BE2C (cell line): ENCODE results near the gene KRTAP5-9.
"Not testable (repeated sequence)": the region's sequence is repeated elsewhere in the genome, so short reads cannot be mapped to it uniquely, and the experiment has no call there.

ENCODE experiments used
- DNase-seq: peaks from one replicate; pipeline ENCODE4 v3.0.0-alpha.2; 2020
- H3K27me3 ChIP-seq: fragments of 250-450 bp; sonication (Bioruptor Pico); 2 replicates; pipeline ENCODE4 v1.5.1; 2020; ENCODE audit warnings: mild to moderate bottlenecking
- H3K36me3 ChIP-seq: fragments of 250-450 bp; sonication (Bioruptor Pico); 2 replicates; pipeline ENCODE4 v1.5.1; 2020; ENCODE audit warnings: mild to moderate bottlenecking
- H3K4me1 ChIP-seq: fragments of 250-450 bp; sonication (Bioruptor Pico); 2 replicates; pipeline ENCODE4 v1.5.1; 2020
- H3K4me3 ChIP-seq: 2 replicates; pipeline ENCODE4 v1.5.1; 2011; ENCODE audit warnings: low read depth, low read length
- H3K9me3 ChIP-seq: fragments of 250-450 bp; sonication (Bioruptor Pico); 2 replicates; pipeline ENCODE4 v1.5.1; 2020
- TF ChIP-seq, protein P1 (sequence below): IDR thresholded peaks from 2 replicates; pipeline ENCODE4 v1.5.1; 2012; ENCODE audit warnings: mild to moderate bottlenecking, low read depth, low read length

The KRTAP5-9 gene

DNA sequence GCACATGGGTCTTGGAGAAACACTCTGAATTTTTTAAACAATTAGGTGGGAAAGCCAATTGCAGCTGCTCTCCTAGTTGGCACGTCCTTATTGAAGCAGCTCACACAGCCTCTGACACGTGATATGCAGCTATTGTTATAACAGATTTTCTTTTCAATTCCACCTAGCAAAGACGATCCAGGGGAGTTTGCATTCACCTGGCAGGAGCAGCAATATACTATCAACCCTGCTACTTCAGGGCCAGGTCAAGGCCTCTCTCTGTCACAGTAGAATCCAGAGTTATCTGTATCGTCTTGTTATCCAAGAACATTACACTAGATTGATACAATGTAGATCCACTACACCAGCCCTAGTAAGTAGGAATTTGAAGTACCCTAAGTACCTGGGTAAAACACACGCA is 26.2 kb downstream of the KRTAP5-9 start:
- Histone ChIP-seq H3K36me3 (no peaks in the 10 kb centered on the region), H3K27me3 (no peaks in the 10 kb centered on the region; the same call in 1 of the 2 replicates), H3K4me1 (no peaks in the 10 kb centered on the region), H3K9me3 (no peaks in the 10 kb centered on the region), H3K4me3 (no peak overlapping the region)
- TF ChIP-seq, protein P1, sequence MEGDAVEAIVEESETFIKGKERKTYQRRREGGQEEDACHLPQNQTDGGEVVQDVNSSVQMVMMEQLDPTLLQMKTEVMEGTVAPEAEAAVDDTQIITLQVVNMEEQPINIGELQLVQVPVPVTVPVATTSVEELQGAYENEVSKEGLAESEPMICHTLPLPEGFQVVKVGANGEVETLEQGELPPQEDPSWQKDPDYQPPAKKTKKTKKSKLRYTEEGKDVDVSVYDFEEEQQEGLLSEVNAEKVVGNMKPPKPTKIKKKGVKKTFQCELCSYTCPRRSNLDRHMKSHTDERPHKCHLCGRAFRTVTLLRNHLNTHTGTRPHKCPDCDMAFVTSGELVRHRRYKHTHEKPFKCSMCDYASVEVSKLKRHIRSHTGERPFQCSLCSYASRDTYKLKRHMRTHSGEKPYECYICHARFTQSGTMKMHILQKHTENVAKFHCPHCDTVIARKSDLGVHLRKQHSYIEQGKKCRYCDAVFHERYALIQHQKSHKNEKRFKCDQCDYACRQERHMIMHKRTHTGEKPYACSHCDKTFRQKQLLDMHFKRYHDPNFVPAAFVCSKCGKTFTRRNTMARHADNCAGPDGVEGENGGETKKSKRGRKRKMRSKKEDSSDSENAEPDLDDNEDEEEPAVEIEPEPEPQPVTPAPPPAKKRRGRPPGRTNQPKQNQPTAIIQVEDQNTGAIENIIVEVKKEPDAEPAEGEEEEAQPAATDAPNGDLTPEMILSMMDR, result no peak
- no peak for DNase-seq

DNA sequence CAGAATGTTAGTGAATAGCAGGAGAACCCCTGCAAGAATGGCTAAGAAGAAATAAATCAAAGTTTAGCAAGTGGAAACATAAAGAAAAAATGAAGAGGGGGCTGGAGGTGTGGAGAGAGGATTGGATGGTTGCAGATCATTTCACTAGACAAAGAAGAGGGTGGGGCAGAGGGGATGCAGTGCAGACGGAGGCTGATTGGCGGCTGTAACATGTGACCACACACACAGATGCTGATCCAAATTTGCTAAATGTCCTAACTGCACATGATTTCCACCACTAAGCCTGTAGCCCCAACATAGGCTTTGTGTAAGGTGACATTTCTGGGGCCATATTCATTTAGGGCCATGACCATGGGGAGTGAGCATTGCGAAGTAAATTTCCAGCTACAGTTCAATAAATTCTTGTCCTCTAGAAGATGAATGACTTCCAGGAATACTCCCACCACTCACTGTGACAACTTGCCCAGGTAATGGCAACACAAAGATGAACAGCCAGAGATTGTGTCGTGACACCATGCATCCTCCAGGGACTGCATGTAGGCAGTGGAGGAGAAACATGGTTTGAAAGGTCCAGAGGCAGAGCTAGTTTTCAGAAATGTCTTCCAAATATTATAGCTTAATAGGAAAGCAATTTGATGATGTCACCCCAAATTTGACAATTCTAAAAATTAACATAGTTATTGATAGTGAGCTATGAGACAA is 27.7 kb downstream of the KRTAP5-9 start:
- Histone ChIP-seq H3K4me3 (no peak overlapping the region), H3K4me1 (no peaks in the 10 kb centered on the region), H3K9me3 (no peaks in the 10 kb centered on the region), H3K27me3 (no peaks in the 10 kb centered on the region; the same call in 1 of the 2 replicates), H3K36me3 (no peaks in the 10 kb centered on the region)
- TF ChIP-seq, protein P1, result no peak
- DNase-seq, result no peak

DNA sequence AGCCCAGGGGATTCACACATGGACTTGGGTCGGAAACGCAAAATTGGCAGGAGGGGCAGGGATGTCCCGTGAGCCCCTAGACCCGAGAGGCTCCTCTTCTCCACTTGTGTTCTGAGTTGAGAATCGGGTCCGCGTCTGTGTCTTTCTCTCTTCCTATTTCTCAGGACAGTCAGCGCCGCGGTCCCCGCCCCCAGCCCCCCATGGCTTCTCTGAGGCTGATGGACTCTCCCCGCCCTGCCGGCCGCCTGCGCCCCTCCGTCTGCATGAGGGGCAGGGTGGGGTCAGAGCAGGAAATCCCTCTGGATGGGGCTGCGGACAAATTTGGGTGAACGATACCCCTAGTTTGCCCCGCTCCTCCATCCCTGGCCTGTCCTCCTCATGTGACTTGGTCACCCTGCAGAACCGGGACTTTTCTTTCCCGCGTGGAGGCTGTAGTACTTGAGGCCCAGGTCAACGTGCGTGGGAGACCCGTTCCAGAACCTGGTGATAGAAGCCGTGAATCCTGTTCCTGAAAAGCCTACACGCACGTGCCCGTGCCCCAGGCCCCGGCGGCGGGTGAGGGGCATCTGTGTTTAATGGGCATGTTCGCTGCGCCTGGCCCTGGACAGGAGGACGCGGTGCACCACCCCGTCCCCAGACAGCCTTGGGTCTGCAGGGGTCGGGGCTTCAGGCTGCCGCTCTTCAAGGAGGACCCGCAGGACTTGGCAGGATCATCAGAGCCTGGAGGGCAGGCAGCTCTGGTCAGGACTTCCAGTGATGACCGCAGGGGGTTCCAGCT is 28.7 kb downstream of the KRTAP5-9 start:
- not testable (repeated sequence) for H3K4me1 ChIP-seq, DNase-seq, H3K4me3 ChIP-seq, H3K36me3 ChIP-seq, H3K27me3 ChIP-seq, H3K9me3 ChIP-seq

DNA sequence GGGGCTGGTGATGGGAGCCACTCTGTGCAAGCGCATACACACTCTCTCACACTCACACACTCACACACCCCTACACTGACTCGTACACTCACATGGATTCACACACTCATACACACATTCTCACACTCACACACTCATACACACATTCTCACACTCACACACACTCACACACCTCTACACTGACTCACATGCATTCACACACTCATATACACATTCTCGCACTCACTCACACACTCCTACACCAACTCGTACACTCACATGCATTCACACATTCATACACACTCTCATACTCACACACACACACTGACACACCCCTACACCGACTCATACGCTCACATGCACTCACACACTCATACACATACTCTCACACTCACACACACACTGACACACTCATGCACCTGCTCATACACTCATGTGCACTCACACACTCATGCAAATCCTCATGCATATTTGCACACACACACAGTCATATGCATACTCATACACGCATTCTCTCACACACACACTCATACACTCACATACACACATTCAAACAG is 29.3 kb downstream of the KRTAP5-9 start:
- Histone ChIP-seq H3K36me3 (no peaks in the 10 kb centered on the region), H3K27me3 (no peaks in the 10 kb centered on the region; the same call in 1 of the 2 replicates), H3K4me3 (no peak overlapping the region), H3K9me3 (no peaks in the 10 kb centered on the region), H3K4me1 (no peaks in the 10 kb centered on the region)
- no peak for DNase-seq
- TF ChIP-seq, protein P1, result no peak

DNA sequence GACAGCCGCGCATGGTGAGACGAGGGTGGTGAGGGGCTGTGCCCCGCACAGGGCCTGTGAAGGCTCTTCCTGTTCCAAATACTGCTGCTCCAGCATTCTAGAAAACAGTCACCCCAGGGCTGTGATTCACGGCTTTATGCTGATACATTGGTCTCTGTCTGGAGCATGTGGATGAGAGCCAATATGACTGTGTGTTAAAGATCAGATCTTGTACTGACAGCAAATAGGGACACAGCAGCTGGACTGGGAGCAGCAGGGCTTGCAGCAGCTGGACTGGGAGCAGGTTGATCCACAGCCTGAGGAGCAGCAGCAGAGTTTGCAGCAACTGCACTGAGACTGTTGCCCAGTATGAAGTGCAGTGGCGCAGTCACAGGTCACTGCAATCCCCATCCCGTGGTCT is 31.3 kb downstream of the KRTAP5-9 start:
- H3K4me3 ChIP-seq, H3K4me1 ChIP-seq, H3K9me3 ChIP-seq, H3K27me3 ChIP-seq, H3K36me3 ChIP-seq: not testable (repeated sequence)
- DNase-seq, result peak; percentile 28

DNA sequence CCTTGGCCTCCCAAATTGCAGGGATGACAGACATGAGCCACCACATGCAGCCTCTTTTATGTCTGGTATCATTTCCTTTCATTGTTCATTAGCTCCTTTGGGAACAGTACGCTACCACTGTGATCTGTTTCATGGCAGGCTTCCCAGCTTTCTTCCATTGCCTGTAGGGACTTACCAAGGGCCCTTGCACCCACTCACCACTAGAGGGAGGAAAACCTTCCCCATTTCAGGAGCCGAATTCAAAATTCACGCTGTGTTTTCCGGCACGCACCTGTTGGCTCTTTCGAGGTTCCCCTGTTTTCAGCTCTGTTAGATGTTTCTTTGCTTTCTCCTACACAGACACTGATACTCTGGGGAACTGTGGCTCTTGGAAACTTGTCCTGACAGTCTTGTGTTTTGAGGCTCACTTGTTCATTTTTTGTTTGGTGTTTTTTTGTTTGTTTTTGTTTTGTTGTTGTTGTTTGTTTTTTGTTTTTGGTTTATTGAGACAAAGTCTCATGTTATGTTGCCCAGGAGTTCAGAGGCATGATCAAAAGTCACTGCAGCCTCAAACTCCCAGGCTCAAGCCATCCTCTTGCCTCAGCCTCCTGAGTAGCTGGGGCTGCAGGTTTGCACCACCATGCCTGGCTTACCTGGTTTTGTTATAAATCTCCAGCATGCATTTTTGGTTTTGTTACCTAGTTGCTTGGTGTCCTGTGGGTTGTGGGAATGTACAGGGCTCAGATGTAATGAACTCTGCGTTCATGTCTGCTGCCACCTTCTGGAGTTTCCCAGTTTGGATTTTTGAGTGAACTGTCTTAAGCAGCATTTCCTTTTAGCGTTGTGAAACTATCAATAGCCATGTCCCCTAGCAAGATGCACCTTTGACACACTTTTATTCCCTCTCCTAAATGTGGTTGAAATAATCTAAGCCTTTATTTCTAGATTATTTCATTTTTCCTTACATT is 32.1 kb downstream of the KRTAP5-9 start:
- no peaks in the 10 kb centered on the region; the same call in 1 of the 2 replicates for H3K27me3 ChIP-seq
- no peaks in the 10 kb centered on the region for H3K4me1 ChIP-seq
- peak; percentile 74 for DNase-seq
- no peaks in the 10 kb centered on the region for H3K36me3 ChIP-seq
- no peak overlapping the region for H3K4me3 ChIP-seq
- H3K9me3 ChIP-seq, result no peaks in the 10 kb centered on the region
- TF ChIP-seq, protein P1, result peak; percentile 92
